Activated CD8-positive, alpha-beta memory T cell treated with anti-CD3 and anti-CD28 coated beads for 36 hours (primary cell): ENCODE data around the gene LILRB5. TPM values are rescaled to one million over a fixed set of nuclear protein-coding genes. Genes with fewer than 3 reads are reported as not detected.
"Not testable (repeated sequence)": the region's sequence is repeated elsewhere in the genome, so short reads cannot be mapped to it uniquely, and the experiment has no call there.

ENCODE experiments used
- CTCF ChIA-PET: fragments of 350-600 bp; sonication (Branson Sonifier 250); formaldehyde crosslinking; loops from one replicate; lab custom pipeline; 2021; ENCODE audit warnings: antibody characterized with exemption; lab: Charles Lee
- POLR2A ChIA-PET: fragments of 350-600 bp; sonication (Branson Sonifier 250); formaldehyde crosslinking; loops from one replicate; lab custom pipeline; 2021; ENCODE audit warnings: antibody characterized with exemption; lab: Charles Lee
- total RNA-seq, 2 experiments: library from RNA; stranded (reverse); gene quantifications; one replicate each; pipeline ENCODE4 v1.2.3, GENCODE V29; 2021

The LILRB5 gene
- not detected for total RNA-seq

DNA sequence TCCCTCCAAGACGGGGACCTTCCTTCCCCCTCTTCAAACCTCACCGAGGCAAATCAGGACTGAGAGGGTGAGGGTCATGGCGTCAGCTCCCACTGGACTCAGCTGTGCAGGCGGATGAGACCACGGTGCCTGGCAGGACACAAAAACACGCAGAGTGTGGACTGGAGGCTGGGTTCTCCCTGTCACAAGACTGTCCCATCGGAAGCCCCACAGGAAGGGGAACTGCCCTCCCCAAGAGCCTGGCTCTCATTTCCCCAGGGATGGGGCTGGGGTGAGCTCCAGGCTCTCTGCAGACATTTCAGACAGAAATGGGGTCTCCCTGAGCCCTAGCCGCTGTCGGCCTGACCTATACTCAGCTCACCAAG is at the start of gene LILRB5:
TSS of gene LILRB5 (minus strand) at position 158 of the 365 bp plus-strand sequence. CDS start at position 78, 80 bp downstream.
- ChIA-PET POLR2A (no interaction called here), CTCF (interaction anchor here (0.8 to 2.3 kb wide), 2 partner anchors 9 to 121 kb away, joined by 3 to 8 read pairs; no protein-coding TSS in a partner anchor)

DNA sequence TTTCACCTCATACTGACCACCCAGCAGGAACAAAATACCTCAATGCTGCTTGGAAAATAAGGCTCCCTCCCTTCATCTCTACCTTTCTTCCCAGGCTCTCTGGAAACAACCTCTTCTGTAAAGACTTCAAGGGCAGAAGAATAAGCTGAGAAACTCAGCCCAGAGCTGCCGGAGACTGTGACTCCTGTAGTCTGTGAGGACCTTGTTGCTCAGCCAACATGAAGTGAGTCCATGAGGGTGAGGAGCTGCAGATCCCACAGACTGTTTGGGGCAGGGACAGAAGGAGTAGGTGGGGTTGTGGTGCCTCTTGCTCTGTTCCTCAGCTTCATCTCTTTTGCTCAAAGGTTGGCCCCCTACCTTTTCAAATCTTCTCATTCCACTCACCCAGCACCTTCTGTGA is 48.1 kb upstream of the LILRB5 start:
- ChIA-PET POLR2A (no interaction called here), CTCF (no interaction called here)

DNA sequence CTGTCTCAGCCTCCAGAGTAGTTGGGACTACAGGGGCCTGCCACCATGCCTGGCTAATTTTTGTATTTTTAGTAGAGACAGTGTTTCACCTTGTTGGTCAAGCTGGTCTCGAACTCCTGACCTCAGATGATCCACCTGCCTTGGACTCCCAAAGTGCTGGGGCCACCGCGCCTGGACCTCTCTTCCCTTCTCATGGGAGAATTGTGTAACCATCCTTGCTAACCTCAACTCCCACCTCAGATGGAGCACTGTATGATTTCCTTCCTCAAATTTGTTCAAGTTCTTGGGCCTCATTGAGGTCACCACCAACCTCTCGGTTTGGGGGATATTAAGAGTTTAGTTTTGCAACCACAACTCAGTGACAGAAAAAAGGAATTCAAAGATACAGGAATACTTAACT is 45.2 kb upstream of the LILRB5 start:
- ChIA-PET POLR2A (no interaction called here), CTCF (no interaction called here)

DNA sequence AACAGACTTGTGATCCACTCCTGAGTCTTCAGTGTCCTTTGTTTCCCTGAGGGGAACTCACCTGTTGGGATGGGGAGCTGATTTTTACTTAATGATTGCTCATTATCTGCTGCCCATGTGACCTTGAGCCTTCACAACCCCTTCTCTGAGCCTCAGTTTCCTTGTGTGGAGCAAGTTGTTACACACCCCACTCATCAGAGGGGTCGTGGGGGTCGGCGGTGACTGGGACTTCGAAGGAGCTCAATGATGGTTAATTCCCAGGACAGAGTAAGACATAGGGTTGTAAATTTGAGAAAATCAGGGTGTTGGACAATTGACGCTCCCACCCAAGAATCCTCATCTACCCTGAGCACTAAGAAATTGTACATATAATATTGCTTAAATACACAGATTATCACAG is 42.4 kb upstream of the LILRB5 start:
- POLR2A ChIA-PET: no interaction called here
- CTCF ChIA-PET: no interaction called here

DNA sequence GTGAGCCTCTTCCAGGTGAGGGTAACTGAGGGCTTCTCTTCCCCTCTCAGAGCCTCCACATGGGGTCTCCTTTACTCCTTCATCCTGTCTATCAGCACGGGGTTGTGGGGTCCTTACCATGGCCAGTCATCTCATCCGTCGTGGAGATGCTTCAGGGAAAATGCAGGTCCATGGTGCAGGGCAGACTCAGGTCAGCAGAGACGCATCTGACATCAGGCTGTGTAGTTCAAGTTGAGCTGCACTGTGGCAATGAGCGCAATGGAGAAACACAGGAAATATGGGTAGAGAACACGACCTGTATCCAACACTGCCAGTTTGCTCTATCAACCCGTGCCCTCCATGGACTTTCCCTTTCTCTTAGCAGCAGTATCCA is 42.0 kb upstream of the LILRB5 start:
- POLR2A ChIA-PET: no interaction called here
- CTCF ChIA-PET: no interaction called here

DNA sequence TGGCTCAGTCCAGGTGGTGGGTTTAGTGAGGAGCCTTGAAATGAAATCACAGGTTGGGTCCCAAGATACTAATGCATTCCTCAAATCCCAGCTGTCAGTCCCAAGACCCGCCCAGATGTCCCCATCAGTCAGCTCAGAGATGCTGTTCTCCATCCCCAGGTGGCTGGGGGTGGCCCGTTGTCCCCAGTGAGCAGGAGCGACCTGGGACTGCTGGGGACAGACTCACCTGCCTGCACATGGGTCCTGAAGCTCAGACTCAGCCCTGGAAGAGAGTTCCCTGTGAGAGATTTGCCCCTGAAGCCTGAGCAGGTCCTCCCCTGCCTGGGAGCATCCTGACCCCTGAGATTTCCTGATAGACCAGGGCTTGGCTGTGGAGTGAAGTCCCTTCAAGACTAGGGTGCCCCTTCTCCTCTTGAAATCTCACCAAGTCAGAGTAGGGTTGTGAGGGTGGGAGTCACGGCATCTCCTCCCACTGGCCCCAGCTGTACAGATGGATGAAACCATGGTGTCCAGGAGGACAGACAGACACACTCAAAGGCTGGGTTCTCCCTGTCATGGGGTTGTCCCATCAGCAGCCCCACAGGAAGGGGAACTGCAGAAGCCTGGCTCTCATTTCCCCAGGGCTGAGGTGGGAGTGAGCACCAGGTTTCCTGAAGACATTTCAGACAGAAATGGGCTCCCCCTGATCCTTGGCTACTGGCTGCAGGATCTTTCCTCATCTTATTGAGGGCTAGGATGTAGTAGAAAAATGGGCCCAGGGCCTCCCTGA is 41.5 kb upstream of the LILRB5 start:
- ChIA-PET CTCF (no interaction called here), POLR2A (no interaction called here)

DNA sequence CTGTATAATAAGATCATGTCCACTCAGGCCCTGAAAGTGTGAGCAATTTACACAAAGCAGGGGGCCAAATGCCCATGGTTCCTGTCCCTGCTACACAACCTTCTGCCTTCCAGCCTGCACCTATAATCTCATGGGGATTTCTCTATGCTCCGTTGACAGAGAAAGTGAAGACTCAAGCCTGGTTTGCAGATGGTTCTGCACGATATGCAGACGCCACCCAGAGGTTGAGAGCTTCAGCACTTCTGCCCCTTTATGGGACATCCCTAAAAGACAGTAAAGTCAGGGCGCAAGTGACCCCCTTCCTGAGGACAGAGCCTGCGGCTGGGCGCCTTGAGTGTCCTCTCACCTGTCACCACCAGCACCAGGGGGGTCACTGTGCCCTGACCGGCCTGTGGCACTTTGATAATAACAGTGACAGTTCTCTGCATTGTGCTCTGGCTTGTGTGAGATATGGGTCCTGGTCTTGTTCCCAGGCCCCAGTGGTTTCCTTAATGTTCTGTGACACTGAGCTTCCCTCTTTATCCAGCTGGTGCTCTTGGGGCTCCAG is 40.8 kb upstream of the LILRB5 start:
- ChIA-PET POLR2A (no interaction called here), CTCF (interaction anchor here (0.6 to 1.1 kb wide), 2 partner anchors 32 to 93 kb away, joined by 3 read pairs; no protein-coding TSS in a partner anchor)

DNA sequence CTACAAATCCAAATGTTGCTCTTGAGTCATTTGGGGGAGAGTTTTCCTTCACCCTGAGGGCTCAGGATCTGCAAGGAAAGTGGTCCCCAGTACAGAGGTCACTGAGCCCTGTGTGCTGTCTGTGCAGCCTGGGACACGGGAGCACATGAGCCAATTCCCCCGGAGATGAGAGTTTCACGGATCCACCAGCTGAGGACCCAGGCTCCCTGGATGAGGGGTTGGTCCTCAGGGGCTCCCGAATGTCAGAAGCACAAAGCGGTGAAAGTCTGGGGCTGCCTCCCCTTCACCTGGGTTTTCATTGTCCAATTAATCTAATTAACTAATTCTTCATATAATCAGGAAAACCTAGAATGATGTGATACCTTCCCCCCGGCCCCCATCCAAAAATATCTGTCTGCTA is 37.5 kb upstream of the LILRB5 start:
- ChIA-PET POLR2A (no interaction called here), CTCF (no interaction called here)

DNA sequence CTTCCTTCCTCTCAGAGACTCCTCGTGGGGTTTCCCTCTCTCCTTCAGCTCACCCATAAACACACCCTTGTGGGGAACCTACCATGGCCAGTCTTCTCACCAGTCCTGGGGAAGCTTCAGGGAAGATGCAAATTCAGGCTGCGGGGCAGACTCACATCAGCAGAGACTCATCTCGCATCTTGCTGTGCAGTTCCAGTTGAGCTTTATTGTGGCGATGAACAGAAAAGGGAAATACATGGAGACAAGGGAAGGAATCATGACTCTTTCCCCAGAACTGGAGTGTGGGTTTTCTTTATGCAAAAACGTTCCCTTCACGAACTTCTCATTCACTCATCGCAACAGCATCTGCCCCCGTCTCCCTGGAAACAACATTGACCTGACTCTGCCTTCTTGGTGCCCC is 32.1 kb upstream of the LILRB5 start:
- CTCF ChIA-PET, POLR2A ChIA-PET: not testable (repeated sequence)

DNA sequence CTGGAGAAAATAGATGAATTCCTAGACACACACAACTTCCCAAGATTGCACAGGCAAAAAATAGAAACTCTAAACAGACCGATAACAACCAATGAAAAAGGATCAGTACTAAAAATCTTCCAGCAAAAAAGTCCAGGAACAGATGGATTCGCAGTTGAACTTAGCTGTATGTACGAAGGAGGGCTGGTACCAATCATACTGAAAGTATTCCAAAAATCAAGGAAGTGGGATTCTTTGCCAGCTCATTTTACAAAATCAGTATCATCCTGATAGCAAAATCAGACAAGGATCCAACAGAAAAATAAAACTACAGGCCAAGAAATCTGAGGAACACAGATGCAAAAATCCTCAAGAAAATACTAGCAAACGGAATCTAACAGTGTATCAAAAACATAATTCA is 30.4 kb upstream of the LILRB5 start:
- CTCF ChIA-PET: no interaction called here
- POLR2A ChIA-PET: no interaction called here

DNA sequence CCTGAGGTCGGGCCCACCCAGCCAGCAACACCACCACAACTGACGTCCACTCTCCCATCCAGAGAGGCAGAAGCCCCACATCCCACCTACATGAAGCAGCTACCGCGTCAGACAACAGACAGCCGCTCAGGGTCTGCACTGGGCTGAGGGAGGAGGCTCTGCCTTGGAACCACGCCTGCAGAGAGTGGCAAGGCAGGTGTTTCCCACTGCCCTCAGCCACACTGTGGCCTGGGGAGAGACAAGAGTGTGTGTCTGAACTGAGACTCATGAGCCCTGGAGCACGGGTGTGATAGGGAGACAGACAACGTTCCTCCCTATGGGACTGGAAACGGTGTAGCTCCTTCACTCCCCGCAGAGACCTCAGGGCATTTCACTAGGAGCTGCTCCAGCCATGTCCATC is 29.2 kb upstream of the LILRB5 start:
- POLR2A ChIA-PET, CTCF ChIA-PET: not testable (repeated sequence)

DNA sequence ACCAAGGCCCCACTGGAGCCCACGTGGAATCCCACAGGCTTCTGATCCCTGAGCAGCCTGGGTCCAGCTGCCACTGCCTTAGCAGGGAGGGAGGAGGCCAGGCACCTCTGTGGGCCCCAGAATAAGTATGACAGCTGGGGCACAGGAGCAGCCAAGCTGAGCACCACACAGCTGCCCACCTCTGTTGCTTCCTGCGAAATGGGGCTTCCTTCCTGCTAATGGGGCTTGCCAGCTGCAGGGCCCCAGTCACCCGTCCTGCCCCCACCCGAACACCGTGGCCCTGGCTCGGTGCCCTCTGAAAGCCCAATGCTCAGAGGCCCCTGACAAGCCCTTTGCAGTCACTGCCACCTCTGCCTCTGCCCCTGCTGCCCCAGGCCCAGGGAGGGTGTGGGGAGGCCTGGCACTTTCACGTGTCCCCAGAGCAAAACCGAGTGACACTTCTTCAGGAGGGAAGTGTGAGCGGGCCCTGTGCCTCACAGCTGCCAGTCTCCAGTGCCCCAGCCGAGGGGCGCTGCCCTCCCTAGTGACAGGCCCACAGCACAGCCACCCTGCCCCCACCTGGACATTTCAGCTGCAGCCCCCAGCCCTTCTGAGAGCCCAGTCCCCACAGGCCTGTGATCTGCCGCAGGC is 28.5 kb upstream of the LILRB5 start:
- POLR2A ChIA-PET: not testable (repeated sequence)

DNA sequence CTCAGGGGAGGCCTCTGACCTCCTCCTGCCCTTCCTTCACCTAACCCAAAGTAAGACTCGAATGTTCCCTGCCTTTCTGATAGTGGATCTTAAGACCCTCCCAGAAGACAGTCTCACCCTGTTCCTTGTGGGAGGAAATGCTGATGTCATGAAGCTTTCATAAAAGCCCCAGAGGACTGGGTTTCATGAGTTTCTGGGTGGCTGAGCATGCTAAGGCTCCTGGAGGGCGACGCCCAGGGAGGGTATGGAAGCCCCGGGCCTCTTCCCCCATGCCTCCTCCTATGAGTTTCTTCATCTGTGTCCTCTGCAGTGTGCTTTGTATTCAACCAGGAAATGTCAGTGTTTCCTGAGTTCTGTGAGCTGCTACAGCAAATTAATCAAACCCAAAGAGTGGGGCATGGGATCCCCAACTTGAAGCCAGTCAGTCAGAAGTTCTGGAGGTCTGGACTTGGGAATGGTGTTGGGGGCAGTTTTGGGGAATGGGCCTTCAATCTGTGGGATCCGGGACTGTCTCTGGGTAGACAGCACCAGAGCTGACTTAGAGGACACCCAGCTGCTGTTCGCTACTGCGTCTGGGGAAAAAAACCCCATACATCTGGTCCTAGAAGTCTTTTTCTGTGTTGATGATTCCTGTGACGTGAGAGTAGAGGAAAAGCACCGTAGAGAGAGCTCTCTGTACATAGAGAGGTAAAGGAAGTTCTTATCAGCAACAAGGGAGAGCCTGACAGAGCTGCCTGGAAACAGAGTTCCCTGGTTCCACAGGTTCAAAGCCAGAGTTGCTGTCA is 25.8 kb upstream of the LILRB5 start:
- ChIA-PET POLR2A (no interaction called here), CTCF (no interaction called here)

More for the DNA sequence above, 28.5 kb upstream of the LILRB5 start:
- CTCF ChIA-PET: not testable (repeated sequence)

DNA sequence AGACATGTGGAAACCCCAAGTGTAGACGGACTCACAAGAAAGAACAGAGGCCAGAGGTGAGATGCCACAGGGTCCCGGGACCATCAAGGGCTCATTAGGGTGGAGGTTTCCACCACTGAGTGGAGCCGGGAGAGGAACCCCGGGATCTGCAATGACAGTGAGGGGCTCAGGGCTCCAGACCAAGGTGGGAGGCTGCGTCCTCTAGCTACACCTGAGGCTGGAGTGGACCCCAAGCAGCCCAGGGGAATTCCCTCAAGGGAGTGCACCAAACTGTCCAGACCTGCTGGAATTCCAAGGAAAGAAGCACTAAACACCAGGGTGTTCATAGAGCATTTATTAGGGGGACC is 24.6 kb upstream of the LILRB5 start:
- CTCF ChIA-PET, POLR2A ChIA-PET: not testable (repeated sequence)

DNA sequence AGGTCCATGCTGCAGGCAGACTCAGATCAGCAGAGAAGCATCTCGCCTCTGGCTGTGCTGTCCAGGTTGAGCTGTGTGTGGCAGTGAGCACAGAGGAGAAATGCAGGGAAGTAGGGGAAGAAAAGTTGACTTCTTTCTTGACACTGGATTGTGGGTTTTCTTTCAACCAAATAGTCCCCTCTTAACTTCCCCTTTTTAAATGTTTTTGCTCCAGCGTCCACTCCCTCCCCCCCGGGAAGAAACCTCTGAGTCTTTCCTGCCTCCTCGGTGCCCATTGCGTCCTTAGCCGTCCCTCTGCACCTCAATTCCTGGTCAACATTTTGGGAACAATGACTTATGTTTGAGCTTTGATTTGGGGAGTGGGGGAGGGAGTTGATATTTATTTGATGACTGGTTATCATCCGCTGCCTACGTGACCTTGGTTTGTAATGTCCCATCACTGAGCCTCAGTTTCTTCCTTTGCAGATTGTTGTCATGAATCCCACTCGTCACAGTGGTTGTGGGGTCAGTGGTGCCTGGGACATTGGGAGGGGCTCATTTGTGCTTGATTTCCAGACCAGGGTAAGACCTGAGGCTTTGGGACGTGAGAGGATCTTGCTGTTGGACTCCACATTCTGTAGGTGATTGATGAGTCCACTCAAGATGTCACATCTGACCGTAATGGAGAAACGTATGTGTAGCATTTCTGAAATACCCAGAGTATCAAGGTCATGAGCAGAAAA is 24.1 kb upstream of the LILRB5 start, which contains the start of gene LILRB2:
TSS of gene LILRB2 (minus strand) at position 104 of the 722 bp plus-strand sequence. CDS start 614 bp downstream, outside the sequence.
- POLR2A ChIA-PET: no interaction called here
- CTCF ChIA-PET: no interaction called here

DNA sequence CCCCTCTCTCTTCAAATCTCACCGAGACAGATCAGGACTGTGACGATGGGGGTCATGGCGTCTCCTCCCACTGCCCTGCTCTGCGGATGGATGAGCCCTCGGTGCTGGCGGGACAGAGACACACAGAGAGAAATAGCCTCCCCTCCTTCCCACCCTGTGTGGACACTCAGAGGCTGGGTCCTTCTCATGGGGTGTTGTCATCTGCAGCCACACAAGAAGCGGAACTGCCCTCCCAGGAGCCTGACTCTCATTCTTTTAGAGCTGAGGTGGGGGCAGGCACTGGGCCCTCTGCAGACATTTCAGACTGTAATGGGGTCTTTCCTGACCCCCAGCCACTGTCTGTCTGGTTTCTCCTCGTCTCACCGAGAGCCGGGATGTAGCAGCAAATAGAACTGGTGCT is 23.4 kb upstream of the LILRB5 start:
- CTCF ChIA-PET: interaction anchor here (0.6 kb wide), 1 partner anchor 115 kb away, joined by 3 read pairs; no protein-coding TSS in a partner anchor

DNA sequence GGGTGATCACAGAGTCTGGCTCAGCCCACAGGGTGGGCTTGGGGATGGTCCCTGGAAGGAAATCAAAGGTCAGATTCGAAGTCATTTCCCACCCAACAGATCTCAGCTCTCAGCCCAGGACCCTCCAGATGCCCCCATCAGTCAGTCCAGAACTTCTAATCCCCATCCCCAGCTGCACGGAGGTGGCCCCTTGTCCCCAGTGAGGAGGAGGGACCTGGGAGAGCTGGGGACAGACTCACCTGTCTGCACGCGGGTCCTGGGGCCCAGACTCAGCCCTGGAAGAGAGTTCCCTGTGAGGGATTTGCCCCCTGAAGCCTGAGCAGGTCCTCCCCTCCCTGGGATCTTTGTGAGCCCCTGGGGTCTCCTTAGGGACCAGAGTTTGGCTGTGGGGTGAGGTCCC is 23.0 kb upstream of the LILRB5 start:
- CTCF ChIA-PET: interaction anchor here (0.6 kb wide), 1 partner anchor 115 kb away, joined by 3 read pairs; no protein-coding TSS in a partner anchor
- POLR2A ChIA-PET: not testable (repeated sequence)

More for the DNA sequence above, 23.4 kb upstream of the LILRB5 start:
- POLR2A ChIA-PET: not testable (repeated sequence)

DNA sequence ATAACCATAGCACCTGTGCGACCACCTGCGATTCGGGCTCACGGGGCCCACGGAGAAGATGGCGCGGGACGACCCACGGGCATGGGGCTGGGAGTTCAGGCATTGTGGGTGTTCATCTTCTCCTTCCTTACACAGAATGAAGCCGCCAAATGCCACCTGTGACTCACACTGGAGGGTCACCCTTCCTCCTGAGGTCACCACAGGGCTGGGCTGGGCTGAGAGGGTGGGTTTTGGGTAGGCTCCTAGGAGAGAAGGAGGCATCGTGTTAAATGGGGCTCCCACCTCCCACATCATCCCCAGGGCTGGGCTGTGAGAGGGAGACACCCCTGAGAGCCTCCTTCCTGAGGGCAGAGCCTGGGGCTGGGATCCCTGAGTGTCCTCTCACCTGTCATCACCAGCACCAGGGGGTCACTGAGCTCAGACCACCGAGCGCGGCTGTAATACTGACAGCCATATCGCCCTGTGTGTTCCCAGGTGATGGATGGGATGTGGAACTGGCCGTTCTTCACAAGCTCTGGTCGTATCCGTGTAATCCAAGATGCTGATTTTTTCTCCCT is 22.4 kb upstream of the LILRB5 start:
- POLR2A ChIA-PET: no interaction called here
- CTCF ChIA-PET: no interaction called here
